ENCODE results near the gene ESYT3.
"Not testable (repeated sequence)": the region's sequence is repeated elsewhere in the genome, so short reads cannot be mapped to it uniquely, and the experiment has no call there.

ESYT3 gene

DNA sequence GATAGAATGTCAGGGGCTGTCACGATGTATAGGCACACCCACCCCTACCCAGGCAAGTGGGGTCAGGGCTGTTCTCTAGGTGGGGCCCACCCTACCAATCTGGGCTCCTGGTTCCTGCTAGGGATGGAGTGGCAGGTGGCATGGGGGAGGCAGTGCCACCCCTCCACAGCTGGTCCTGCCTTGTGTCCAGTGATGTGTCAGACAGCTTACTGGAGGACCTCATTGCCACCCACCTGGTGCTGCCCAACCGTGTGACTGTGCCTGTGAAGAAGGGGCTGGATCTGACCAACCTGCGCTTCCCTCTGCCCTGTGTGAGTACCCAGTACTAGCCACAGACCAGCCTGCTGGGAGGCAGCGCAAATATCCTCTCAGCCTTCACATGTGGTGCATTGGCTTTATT lies 27.5 kb downstream of the ESYT3 start:
- no peak for DNase-seq

GRCh38 chr3:138463724-138464490 lies 29.5 kb downstream of the ESYT3 start:
- no peak for DNase-seq

GRCh38 chr3:138464491-138464860 lies 30.1 kb downstream of the ESYT3 start:
- DNase-seq, result no peak

GRCh38 chr3:138465451-138465850 lies 31.0 kb downstream of the ESYT3 start:
- DNase-seq, result no peak

- DNase-seq, result peak; percentile 38
Measured at GRCh38 chr3:138465925-138466324, 31.5 kb downstream of the ESYT3 start.

DNA sequence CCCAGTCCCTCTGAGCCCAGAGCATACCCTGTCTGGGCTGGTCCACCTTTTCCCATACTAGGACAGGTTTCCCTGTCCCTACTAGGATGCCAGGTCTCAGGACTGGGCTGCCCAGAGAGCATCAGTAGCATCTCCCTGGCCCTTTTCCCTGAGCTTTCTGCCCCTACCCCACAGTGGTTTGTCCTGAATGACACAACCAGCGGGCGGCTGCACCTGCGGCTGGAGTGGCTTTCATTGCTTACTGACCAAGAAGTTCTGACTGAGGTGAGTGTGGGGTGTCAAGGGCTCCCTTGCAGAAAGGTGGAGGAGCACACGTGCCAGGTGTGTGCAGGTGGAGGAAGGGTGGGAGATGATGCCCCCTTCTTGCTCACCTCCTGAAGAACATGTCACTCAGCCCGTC lies 33.5 kb downstream of the ESYT3 start:
- no peak for DNase-seq

GRCh38 chr3:138468451-138468850 lies 34.0 kb downstream of the ESYT3 start:
- no peak for DNase-seq

GRCh38 chr3:138468886-138469285 lies 34.5 kb downstream of the ESYT3 start:
- DNase-seq, result no peak

GRCh38 chr3:138469874-138470273 lies 35.5 kb downstream of the ESYT3 start:
- DNase-seq, result no peak

DNA sequence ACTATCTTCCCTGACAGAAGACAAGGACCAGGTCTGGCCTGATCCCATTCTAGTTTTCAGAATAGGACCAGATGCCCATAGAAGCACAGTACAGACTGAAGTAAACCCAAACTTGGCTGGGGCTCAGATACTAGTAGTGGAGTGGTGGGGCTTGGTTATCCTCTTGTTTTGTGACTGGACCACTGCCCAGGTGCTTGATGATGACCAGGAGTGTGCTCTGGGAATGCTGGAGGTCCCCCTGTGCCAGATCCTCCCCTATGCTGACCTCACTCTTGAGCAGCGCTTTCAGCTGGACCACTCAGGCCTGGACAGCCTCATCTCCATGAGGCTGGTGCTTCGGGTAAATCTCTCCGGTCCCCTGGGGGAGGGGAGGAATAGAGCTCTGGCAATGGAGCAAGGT lies 36.3 kb downstream of the ESYT3 start:
- DNase-seq, result no peak

DNA sequence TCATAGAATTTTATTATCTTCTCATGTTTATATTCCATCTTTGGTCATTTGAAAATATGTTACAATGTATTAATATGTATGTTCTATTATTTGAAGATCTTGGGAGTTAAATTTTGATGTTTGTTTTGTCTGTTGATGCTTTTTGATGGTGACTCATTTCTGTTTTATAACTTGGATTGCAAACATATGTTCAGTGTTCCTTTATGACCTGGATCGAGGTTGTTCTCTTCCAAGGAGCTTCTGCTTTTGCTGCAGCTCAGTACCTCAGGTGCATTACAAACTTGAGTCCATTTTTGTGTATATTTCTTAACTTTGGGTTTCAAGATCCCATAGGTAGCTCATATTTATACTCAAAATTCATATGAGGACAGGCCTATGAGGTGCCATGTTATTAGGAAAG lies 37.1 kb downstream of the ESYT3 start:
- DNase-seq, result no peak

DNA sequence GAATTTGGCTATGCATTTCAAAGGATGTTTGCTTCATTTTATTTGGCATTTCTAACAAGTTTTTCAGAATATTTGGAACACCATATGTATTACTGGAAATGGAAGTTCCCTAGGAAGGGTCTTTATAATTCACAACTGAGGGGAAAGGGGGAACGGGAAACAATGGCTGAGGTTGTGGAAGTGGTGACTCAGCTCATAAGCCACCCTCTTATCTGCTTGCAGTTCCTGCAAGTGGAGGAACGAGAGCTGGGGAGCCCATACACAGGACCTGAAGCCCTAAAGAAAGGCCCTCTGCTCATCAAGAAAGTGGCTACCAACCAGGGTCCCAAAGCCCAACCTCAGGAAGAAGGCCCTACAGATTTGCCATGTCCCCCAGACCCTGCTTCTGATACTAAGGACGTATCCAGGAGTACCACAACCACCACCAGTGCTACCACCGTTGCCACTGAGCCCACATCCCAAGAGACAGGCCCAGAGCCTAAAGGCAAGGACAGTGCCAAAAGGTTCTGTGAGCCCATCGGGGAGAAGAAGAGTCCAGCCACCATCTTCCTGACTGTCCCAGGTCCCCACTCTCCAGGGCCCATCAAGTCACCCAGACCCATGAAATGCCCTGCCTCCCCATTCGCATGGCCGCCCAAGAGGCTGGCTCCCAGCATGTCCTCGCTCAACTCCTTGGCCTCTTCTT lies 37.9 kb downstream of the ESYT3 start:
- DNase-seq, result peak; percentile 19

- no peak for DNase-seq
Measured at GRCh38 chr3:138473391-138473790, 39.0 kb downstream of the ESYT3 start.

GRCh38 chr3:138474163-138474562 lies 39.7 kb downstream of the ESYT3 start:
- DNase-seq, result no peak

DNA sequence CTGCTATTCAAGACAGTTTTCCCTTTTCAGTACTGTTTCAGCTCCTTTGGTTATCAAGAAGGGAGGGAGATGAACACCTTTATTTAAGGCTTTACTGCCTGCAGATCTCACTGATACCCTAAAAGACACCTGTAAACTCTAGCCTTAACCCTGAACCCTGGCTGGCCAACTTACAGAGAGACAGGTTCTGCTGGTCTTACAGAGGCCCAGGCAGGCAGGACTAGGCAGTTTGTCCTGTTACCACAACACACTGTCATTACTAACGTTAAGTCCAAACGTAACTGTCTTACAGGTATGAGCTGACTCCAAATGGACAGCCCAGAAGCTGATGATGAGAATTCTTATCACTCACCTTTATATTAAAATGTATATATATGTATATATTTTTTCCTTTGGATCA lies 42.1 kb downstream of the ESYT3 start:
- DNase-seq, result no peak

DNA sequence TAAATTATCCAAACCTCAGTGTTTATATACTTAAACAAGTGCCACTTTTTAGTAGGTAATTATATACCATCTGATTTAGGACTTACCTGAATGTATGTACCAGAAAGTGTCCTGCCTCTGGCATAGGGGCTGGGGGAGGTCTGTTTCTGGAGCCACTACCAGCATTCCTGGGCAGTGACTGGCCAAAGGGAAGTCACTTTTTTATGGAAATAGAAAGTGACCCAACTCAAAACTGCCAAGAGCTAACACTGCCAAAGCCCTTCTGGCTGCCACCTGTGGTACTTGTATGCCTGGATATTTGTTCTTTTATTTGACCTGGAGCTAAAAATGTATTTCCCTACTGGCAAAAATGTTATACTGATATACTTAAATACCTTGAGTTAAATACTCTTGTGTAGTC lies 42.7 kb downstream of the ESYT3 start:
- DNase-seq, result no peak

GRCh38 chr3:138477801-138478200 lies 43.4 kb downstream of the ESYT3 start:
- no peak for DNase-seq

GRCh38 chr3:138479438-138479863 lies 45.0 kb downstream of the ESYT3 start:
- DNase-seq, result peak; percentile 74

DNA sequence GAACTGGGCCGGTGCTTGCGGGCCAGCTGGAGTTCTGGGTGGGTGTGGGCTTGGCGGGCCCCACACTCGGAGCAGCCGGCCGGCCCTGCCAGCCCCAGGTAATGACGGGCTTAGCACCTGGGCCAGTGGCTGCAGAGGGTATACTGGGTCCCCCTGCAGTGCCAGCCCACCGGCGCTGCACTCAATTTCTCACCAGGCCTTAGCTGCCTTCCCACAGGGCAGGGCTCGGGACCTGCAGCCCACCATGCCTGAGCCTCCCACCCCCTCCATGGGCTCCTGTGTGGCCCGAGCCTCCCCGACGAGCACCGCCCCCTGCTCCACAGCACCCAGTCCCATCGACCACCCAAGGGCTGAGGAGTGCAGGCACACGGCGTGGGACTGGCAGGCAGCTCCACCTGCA lies 50.3 kb downstream of the ESYT3 start:
- not testable (repeated sequence) for DNase-seq

DNA sequence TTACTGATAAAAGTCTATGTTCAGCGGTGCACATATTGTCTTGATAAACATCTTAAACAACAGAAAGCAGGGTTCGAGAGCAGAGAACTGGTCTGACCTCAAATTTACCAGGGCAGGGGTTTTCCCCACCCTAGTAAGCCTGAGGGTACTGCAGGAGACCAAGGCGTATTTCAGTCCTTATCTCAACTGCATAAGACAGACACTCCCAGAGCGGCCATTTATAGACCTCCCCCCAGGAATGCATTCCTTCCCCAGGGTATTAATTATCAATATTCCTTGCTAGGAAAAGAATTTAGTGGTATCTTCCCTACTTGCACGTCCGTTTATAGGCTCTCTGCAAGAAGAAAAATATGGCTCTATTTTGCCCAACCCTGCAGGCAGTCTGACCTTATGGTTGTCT lies 52.2 kb downstream of the ESYT3 start:
- not testable (repeated sequence) for DNase-seq

DNA sequence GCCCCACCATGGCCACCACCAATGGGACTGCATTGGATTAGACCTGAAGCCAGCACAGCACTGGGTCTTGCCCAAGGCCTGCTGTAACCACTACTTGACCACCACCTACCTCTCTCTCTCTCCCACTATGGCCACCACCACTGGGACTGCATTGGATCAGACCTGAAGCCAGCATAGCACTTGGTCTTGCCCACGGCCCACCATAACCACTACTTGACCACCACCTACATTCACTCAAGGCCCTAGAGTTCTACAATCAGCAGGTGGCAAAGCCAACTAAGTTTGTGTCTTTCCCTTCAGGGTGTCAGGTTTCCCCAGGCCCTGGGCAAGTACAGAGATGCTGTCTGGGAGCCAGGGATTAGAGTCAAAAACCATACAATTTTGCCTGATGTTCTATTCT lies 57.6 kb downstream of the ESYT3 start:
- no peak for DNase-seq

DNA sequence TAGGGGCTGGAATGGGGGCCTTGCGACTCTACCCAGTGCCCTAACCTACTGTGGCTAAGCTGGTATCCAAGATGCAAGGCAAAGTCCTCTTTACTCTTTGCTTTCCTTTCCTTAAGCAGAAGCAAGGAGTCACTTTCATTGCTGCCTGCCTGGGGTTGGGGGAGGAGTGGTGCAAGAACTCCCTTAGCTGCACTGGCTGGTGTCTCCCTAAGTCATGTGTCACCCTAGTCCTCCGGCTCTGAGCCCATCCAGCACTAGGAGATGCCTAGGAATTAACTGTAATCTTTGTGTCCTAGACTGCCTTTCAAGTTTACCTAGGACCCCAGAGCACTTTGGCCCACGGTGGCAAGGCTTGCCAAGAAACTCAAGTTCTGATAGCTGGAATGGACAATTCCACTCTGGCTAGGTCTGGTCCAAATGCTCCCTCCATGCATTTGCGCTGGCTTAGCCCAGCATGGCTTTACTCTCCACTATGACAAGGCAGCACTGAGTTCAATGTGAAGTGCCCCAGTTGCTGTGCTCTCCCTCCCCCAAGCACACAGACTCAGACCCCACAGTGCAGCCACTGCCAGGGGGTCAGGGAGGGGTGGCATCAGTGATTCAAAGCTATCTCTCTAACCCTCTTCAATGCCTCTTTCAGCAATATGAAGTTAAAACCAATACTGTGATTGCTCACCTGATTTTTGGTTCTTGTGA lies 58.7 kb downstream of the ESYT3 start:
- no peak for DNase-seq

DNA sequence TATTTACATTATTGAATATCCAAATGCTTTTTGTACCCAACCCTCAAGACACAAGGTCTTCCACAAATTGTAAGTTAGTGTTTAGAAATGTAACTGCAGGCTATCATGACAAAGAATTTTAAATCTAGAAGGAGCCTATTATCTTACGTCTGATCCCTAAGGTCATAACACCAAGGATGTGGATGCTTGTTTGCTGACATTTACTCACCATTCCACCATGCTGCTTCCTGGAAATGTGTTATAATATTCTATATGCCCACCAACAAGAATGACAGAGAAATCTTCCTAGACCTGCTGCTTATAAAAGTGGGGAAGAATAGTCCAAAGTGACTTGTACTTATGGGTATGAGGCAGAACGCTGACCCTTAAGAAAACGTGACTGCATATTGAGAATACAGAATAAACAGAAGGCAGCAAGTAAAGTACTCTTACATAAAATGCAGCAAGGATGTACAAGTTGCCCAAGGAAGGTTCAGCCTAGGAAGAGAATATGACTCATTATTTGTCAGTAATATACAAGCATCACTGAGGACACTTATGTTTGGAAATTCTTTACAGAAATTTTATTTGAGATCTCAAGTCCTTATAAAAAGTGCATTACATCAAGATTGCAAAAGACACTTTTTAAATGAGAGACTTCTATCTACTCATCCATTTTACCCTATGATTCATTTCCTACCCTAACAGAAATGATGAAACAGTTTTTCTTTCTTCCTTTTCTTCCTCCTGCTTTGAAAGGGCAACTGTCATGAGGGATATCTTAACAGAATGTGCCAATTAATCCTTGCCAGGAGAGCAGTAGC lies 59.6 kb downstream of the ESYT3 start:
- DNase-seq, result no peak
